Calu3 (cell line): ENCODE measurements around the gene GRHPR. TPM values are rescaled to one million over a fixed set of nuclear protein-coding genes. Genes with fewer than 3 reads are reported as not detected.

Experiments used
- BruUV-seq: library from RNA; stranded (reverse); fragments of 400-500 nt; replicated peaks from 2 replicates; lab custom pipeline; 2021; lab: Mats Ljungman, UMichigan
- CTCF ChIA-PET: fragments of 300-600 bp; sonication (Branson Sonifier 250); formaldehyde crosslinking; loops from one replicate; lab custom pipeline; 2022; ENCODE audit warnings: antibody characterized with exemption; lab: Charles Lee
- DNase-seq: peaks from one replicate; pipeline ENCODE4 v3.0.0; 2022
- H3K27ac Mint-ChIP-seq: one replicate; pipeline ENCODE4 v1.8.0; 2022; ENCODE audit warnings: mixed read lengths; ENCODE audit not compliant: unreplicated experiment
- H3K27me3 Mint-ChIP-seq: one replicate; pipeline ENCODE4 v1.8.0; 2022; ENCODE audit warnings: mixed read lengths; ENCODE audit not compliant: unreplicated experiment
- H3K36me3 Mint-ChIP-seq: one replicate; pipeline ENCODE4 v1.8.0; 2022; ENCODE audit warnings: mild to moderate bottlenecking, moderate library complexity, mixed read lengths; ENCODE audit not compliant: insufficient read depth, unreplicated experiment
- H3K4me1 Mint-ChIP-seq: one replicate; pipeline ENCODE4 v1.8.0; 2022; ENCODE audit warnings: mild to moderate bottlenecking, low read depth, mixed read lengths; ENCODE audit not compliant: unreplicated experiment
- H3K4me3 Mint-ChIP-seq: one replicate; pipeline ENCODE4 v1.8.0; 2022; ENCODE audit warnings: mild to moderate bottlenecking, low read depth, moderate library complexity, mixed read lengths; ENCODE audit not compliant: unreplicated experiment
- H3K9me3 Mint-ChIP-seq: one replicate; pipeline ENCODE4 v1.8.0; 2022; ENCODE audit warnings: low read depth, mixed read lengths; ENCODE audit not compliant: unreplicated experiment
- intact Hi-C: fragments of 100-400 bp; cut with micrococcal nuclease; formaldehyde crosslinking; loops from one replicate; pipeline ENCODE4 v1.10.0; 2022; ENCODE audit not compliant: unreplicated experiment
- total RNA-seq: library from RNA; stranded (reverse); gene quantifications from 2 replicates; pipeline ENCODE4 v1.2.3, GENCODE V29; 2022
- TF ChIP-seq, protein P1 (sequence below): fragments of 200-600 bp; IDR thresholded peaks from one replicate; pipeline ENCODE4 v1.8.0; 2022; ENCODE audit warnings: antibody characterized with exemption; ENCODE audit not compliant: unreplicated experiment

GRHPR gene
- total RNA-seq, 1 experiment from 2014 or later, result 28.0 TPM

DNA sequence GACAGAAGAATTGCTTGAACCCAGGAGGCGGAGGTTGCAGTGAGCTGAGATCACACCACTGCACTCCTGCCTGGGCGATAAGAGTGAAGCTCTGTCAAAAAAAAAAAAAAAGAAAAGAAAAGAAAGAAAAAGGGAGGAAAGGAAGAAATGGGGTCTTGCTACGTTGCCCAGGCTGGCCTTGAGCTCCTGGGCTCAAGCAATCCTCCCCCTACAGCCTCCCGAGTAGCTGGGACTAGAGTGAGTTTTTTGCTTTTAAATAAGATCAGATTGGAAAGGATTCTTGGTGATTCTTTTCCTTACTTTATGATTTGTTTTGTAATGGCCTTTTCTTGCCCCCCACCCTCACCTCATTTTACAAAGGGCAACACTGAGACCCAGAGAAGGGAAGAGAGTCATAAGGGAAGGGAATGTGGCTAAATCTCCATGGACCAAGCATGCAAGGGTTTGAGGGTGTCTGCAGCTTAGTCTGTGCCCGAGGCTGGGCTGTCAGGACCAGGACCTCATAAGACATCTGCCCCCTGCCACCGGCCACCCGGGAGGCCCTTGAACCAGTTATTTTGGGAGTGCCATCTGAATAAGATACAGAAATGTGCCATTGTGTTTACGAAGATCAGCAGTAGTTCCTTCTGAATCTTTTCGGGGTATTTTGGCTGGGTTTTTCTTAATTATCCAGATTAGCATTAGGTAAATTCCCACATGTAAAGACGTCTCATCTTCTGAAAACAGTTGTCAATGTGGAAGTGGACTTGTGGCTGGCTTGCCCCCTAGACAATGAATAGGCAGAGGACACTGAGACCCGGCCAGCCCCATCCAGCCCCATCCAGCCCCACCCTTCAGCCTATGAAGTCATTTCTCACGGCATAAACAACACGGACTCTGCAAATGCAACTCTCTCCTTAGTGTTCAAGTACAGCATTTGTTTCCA, 44.5 kb upstream of the GRHPR start:
- Mint-ChIP-seq H3K27me3 (peaks cover 16% of the 10 kb centered on the region), H3K36me3 (peaks cover 4% of the 10 kb centered on the region), H3K9me3 (no peaks in the 10 kb centered on the region), H3K4me1 (no peaks in the 10 kb centered on the region), H3K27ac (no peak overlapping the region), H3K4me3 (no peak overlapping the region)
- intact Hi-C loops, result no loop called here
- no peak for DNase-seq
- CTCF ChIA-PET, result no interaction called here
- no TSS peak for BruUV-seq
- TF ChIP-seq, protein P1, sequence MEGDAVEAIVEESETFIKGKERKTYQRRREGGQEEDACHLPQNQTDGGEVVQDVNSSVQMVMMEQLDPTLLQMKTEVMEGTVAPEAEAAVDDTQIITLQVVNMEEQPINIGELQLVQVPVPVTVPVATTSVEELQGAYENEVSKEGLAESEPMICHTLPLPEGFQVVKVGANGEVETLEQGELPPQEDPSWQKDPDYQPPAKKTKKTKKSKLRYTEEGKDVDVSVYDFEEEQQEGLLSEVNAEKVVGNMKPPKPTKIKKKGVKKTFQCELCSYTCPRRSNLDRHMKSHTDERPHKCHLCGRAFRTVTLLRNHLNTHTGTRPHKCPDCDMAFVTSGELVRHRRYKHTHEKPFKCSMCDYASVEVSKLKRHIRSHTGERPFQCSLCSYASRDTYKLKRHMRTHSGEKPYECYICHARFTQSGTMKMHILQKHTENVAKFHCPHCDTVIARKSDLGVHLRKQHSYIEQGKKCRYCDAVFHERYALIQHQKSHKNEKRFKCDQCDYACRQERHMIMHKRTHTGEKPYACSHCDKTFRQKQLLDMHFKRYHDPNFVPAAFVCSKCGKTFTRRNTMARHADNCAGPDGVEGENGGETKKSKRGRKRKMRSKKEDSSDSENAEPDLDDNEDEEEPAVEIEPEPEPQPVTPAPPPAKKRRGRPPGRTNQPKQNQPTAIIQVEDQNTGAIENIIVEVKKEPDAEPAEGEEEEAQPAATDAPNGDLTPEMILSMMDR, result no peak

DNA sequence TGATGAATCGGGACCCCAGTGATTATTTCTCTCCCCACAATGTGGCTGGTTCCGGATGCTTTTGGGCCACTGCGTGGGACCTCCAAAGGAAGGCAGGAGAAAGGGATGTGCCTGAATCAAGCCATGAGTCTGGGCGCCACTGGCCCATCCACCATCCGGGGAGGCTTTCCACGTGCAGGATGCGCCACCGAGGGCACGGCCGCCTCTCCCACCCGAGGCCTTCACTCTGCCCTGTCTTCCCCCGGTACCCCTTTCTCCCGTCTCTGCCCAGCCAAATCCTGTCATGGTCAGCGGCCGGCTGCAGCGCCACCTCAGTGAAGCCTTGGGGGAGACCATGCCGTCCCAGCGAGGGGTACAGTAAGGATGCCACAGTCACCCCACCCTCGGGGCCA, 43.9 kb upstream of the GRHPR start:
- no TSS peak for BruUV-seq
- Mint-ChIP-seq H3K36me3 (peaks cover 4% of the 10 kb centered on the region), H3K27ac (no peak overlapping the region), H3K27me3 (peaks cover 16% of the 10 kb centered on the region), H3K4me1 (no peaks in the 10 kb centered on the region), H3K4me3 (no peak overlapping the region), H3K9me3 (no peaks in the 10 kb centered on the region)
- CTCF ChIA-PET, result no interaction called here
- TF ChIP-seq, protein P1, result no peak
- no peak for DNase-seq
- intact Hi-C loops, result no loop called here

DNA sequence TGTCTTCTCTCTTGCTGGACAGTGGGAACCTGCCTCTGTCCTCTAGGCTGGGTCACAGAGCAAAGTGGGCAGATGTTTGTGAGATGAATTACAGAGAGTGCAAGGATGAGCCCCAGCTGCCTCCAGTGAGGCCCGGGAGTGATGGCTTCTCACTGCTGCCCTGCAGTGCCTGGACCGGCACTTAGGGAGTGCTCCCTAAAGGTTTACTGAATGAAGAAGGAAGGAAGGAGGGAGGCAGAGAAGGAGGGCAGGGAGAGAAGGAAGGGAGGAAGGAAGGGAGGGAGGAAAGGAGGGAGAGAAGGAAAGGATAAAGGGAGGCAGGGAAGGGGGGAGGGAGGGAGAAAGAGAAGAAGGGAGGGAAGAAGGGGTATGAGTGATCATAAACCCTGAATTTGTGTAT, 42.7 kb upstream of the GRHPR start:
- H3K4me1 Mint-ChIP-seq, result no peaks in the 10 kb centered on the region
- H3K4me3 Mint-ChIP-seq, result no peak overlapping the region
- peaks cover 4% of the 10 kb centered on the region for H3K36me3 Mint-ChIP-seq
- intact Hi-C loops, result no loop called here
- TF ChIP-seq, protein P1, result no peak
- peaks cover 16% of the 10 kb centered on the region for H3K27me3 Mint-ChIP-seq
- CTCF ChIA-PET, result no interaction called here
- no TSS peak for BruUV-seq
- H3K9me3 Mint-ChIP-seq, result no peaks in the 10 kb centered on the region
- DNase-seq, result no peak
- no peak overlapping the region for H3K27ac Mint-ChIP-seq

DNA sequence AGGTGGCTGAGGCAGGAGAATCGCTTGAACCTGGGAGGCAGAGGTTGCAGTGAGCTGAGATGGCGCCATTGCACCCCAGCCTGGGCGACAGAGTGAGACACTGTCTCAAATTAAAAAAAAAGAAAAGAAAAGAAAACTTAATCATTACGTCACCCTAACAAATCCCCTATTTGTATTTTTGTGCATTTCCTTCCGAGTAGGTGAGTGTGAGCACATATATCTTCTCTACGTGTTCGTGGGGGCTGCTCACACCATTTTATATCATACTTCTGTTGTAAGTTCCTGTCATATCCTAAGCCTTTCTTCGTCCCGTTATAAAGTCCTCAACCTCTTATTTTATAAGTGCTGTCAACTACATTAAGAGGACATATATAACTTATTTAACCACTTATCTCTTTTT, 41.9 kb upstream of the GRHPR start:
- no peaks in the 10 kb centered on the region for H3K9me3 Mint-ChIP-seq
- H3K36me3 Mint-ChIP-seq, result peaks cover 4% of the 10 kb centered on the region
- TF ChIP-seq, protein P1, result no peak
- CTCF ChIA-PET, result no interaction called here
- peaks cover 16% of the 10 kb centered on the region for H3K27me3 Mint-ChIP-seq
- H3K27ac Mint-ChIP-seq, result no peak overlapping the region
- BruUV-seq, result no TSS peak
- H3K4me3 Mint-ChIP-seq, result no peak overlapping the region
- no peaks in the 10 kb centered on the region for H3K4me1 Mint-ChIP-seq
- intact Hi-C loops, result no loop called here
- no peak for DNase-seq
